Stimulated activated CD4-positive, alpha-beta T cell treated with anti-CD3 and anti-CD28 coated beads, TNF-alpha, amount 100 ng/mL, for 24 hours (primary cell): ENCODE measurements around the gene RAPSN.

ENCODE experiments used
- DNase-seq, 3 experiments: peaks; one replicate each; pipeline ENCODE4 v3.0.0-alpha.2; 2020; ENCODE audit warnings: low read depth in 3 of 3

Gene RAPSN

DNA sequence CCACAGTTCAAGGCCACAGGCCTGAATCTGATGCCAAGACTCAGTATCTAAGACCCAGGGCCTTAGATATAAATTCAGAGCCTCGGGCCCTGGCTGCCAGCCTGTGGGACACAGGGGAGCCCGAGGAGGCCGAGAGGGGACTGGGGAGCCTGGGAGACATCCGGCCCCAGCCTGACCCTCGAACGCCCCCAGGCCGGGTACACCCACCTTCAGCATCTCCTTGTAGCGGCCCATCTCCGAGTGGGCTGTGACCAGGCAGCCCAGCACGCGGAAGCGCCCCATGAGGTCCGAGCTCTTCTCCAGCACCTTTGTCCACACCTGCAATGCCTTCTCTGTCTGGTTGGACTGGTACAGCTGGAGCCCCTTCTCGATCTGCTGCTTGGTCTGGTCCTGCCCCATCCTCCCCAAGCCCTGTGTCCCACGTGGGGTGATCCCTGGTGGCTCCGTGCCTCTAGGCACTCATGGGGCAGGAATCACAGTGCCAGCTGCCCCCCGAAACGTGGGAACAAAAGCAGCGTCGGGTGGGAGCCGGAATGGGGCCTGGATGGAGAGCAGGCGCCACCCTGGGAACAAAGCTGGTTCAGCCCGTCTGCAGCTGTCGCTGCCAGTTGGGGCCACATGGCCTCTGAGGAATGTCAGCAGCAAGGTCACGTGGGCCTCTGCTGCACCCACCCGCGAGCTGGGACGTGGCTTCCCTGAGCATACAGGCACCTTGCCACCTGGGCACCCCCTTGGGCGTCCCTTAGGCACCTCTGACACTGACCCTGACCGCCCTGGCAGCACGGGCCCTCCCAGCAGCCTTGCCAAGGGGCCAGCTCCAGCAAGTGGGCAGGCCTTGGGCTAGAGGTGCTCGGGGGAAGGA lies at the start of gene RAPSN:
Gene RAPSN, minus strand, starts transcription at position 571 of the 862 bp plus-strand sequence. Its CDS starts 172 bp downstream, at position 399.
- no peak for DNase-seq

DNA sequence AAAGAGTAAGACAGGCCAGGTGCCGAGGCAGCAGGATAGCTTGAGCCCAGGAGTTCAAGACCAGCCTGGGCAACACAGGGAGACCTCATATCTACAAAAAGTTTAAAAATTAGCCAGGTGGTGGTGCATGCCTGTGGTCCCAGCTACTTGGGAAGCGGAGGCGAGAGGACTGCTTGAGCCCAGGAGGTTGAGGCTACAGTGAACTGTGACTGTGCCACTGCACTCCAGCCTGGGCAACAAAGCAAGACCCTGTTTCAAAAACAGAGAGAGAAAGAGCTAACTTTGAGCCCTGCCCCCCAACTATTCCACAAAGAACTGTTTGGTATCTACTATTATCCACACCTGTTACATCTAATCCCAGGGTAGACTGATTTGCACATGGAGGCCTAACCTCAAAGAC lies 49.2 kb upstream of the RAPSN start:
- no peak for DNase-seq

DNA sequence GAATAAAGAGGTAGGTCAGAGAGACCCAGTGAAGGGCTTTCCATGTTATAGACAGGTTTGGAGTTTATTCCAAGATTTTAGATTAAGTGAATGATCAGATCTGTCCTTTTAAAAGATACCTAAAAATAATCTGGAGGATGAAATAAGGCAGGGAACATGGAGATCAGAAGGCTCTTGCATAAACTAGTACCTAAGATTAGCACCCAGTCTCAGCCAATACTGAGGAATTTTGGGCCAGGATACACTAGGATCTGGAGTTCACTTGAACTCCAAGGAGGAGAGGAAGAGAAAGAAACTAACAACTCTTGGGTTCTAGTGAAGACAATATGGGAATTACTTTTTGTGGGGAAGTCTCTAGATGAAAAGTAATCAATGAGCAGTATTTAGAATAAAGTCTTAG lies 47.9 kb upstream of the RAPSN start:
- no peak for DNase-seq

DNA sequence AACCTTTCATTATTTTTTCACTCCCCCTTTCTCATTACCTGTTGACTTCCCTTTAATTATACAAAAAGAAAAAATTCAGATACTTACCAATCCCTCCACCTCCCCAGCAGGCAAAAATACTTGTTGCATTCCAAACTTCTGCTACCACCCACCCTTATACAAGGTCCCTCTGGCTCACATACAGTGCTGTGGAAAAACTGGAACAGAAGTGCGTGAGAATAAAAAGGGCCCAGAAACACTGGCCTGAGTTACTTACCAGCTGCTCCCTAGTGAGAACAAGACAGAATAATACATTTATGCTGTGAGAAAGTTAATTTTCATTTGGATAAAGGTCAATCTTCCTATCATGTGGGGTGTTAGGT lies 46.9 kb upstream of the RAPSN start:
- no peak for DNase-seq

DNA sequence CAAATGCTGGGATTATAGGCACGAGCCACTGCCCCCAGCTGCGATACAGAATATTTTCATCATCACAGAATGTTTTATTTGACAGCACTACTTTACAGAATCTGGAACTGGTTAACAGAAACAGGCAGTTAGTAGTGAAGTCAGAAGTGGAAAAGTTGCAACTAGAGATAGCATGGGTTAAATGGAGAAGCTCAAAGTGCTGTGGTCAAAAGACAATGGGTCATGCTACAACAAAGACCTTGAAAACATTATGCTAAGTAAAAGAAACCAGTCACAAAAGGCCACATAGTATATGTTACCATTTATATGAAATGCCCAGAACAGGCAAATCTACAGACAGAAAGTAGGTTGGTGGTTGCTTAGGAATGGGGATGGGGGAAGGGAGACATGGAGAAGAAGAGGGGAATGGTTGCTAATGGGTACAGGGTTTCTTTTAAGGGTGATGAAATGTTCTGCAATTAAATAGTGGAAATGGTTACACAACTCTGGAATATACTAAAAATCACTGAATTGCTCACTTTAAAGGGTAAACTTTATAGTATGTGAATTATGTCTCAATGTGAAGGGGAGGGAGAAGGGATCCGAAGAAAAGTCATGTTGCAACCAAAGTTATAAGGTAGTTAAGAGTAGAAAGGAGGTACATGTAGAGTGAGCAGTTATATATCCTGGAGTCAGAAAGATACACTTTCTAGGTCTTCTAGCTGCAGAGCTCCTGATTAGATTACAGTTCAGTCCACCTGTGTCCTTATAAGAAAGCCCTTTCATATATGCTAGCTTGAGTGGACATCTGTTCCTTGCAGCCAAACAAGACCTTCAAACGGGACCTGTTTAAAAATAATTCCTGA lies 46.3 kb upstream of the RAPSN start:
- DNase-seq = no peak

DNA sequence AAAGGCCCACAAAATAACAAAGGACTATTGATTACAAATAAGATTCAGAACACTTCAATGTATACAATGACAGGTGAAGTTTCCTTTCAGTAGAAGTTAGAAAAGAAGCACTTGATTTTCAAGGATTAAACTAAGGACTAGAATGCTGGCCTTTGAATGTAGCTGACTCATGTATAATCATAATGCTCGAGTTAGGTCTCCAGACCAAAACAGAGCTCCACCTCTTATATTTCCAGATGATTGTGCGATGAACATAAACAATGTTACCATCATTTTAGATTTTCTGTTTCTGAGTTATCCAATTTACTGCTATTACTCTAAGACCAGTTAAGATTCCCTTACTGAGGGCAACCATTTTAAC lies 40.4 kb upstream of the RAPSN start:
- DNase-seq = no peak

DNA sequence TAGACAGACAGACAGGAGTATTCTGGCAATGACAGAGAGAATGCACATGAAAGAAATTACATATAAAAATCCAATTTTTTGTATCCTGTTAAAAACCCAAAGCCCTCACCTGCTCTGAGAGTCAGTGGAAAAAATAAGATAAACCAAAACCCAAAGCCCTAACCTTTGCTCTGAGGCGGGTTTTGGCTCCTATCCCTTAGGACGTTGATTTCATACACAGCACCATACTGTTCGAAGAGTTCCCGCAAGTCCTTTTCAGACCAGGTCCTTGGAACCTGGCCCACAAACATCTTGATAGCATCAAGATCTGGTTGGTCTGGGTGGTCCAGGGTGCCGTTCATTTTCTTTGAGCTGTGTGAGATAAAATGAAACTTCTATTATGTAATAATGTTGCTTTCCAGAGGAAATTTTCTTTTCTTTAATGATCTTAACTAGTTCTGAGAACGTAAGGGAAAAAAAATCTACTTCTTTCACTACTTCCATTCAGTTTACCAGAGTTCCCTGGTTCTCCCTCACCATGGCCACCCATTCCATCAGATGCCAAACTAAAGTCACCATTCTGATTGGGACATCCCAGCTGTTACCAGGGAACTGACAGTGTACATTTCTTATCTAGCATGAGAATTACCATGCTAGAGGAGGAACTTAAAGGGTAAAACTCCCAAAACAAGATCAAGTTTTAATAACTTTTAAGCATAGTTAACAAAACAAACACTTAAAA lies 39.9 kb upstream of the RAPSN start:
- no peak for DNase-seq

DNA sequence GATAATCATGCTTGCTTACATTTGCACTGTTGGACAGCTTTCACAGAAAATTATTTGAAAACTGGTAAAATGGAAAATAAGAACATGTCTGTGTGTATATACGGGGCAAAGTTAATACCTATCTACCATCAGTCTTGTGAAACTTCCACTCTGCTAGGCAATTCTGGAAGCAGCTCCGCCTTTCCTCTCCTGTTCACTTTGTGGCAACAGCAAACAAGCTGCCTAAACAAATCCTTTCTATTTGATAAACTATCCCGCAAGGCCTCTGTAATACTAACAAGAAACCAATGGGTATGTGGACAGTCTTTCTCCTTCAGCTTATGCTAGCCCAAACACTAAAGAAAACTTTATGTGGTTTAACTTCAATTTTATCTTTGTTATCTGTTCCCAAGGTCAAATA lies 39.2 kb upstream of the RAPSN start:
- no peak for DNase-seq

DNA sequence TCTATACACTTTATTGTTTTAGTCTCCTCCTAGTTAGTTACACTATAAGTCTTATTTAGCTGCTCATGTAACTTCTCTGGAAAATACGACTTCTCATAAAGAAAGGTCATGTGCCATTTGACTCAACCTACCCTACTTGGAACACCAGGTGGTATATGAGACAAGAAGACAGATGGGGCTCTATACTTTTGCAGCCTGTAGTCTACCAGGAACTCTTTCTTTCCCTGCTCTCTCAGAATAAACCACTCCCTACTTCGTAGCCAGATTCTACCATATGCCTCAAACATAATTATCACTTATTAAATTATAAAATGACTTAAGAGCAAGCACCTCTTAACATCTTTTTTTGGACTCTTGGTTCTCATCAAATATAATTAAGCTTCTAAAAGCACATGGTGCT lies 38.5 kb upstream of the RAPSN start:
- DNase-seq = no peak

DNA sequence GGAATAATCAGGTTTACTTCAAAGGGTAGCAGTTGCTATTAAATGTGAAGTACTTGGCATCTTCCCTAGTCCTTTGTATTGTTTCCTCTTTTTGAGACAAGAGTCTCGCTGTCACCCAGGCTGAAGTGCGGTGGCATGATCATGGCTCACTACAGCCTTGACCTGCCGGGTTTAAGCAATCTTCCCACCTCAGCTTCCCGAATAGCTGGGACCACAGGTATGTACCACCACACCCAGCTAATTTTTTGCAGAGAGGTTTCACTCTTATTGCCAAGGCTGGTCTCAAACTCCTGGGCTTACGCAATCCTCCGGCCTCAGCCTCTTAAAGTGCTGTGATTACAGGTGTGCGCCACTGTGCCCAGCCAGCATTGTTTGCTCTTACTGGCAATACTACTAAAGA lies 36.2 kb upstream of the RAPSN start:
- no peak for DNase-seq

DNA sequence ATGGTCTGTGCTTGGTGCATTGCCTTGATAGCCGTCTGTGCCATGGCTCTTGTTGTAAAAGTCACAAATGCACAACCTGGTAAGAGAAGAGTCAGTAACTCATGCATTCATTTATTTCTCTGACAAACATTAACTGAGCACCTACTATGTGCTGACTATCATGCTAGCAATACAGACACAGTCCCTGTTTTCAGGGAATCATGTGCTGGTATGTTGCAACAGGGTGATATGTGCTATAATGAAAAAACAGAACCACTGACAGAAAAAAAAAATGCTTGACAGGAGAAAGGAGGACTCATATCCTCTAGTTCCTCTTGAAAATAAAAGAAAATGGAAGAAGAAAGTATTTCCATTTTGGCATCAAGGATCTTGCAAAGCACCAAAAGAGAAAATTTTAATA lies 34.5 kb upstream of the RAPSN start:
- no peak for DNase-seq

DNA sequence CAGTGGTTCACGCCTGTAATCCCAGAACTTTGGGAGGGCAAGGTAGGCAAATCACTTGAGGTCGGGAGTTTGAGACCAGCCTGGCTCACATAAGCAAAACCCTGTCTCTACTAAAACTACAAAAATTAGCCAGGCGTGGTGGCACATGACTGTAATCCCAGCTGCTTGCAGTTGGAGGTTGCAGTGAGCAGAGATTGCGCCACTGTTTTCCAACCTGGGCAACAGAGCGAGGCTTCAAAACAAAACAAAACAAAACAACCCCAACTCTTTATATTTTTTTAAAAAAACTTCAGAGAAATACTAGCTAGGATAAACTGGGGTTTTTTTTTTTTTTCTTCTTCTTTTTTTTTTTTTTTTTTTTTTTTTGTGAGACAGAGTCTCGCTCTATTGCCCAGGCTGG lies 31.8 kb upstream of the RAPSN start:
- DNase-seq = no peak

DNA sequence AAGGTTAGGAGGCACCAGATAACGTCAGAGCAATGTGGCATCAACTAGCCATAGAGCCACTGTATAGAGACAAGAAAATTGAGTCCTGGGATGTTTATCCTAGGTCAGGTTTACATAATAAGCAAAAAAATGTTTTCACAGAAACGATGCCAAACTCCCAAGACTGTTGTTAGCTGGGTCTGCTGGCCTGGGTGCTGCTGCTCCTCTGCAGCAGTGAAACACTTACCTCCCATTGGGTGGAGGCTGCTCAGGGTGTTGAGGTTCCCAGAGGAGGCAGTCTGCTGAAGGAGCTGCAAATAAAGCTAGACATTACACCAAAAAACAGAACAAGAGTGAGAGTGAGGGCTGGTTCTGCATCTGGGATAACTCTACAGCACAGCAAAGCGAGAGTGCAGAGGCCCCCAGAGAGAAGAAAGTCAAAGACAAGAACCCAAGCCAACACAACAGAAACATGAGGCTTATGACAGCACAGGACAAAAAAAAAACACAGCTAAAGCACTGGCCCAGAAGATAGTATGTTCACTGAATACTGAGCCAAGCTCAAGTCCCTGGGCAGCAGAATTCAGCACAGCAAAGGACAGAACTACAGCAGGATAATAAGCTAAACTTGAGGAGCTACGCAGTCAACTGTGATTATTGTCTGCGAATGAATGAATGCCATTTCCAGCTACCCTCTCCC lies 29.9 kb upstream of the RAPSN start:
- DNase-seq = no peak

DNA sequence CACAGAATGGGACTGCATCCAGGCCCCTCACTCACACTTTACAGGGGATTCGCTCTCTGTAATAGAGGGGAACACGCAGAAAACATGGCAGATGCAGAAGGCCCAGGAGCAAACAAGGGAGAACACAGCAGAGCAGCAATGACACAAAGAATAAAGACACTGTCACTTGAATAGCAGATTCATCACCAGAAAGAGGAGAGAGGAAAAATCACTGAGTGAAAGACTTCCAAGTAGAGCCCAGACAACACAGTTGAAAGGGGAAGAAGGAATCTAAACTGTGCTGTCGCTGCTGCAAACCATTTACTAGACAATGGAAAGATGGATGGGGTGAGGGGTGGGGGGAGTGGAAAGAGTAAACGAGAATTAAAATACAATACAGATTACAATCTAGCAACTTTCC lies 28.8 kb upstream of the RAPSN start:
- DNase-seq = no peak

DNA sequence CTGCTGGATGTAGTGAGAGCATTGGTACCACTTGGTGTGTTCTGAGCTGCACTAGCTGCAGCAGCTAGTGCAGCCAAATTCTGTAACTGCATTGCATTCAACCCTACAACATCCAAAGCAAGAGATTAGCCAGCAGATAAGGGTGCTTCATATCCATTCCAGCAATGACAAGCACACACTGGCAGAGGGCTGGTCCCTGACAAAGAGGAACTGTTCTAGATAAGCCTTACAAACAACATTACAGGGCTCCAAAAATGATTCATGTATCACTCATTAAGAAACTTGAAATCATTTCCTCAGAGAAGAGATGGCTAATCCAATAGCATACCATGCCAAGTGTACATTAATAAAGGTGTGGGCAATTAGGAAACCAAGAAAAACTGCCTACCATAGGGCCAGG lies 28.4 kb upstream of the RAPSN start:
- no peak for DNase-seq

DNA sequence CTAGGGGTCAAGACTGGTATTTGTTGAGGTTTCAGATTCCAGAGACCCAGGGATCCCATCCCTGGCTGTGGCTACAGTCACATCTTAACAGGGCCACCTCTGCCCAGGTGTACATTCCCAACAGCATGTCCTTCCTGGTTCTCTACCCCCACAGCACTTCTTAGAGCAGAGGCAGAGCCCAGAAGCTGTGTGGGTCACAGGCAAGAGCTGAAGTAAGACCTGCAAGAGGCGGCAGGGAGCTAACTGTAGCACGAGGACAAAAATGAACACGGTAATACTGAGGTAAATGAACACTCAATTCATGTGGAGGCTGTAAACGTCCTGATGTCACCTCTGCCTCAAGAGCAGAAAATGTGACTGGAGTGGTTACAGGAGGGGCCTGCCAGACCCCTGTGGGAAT lies 21.7 kb upstream of the RAPSN start:
- no peak for DNase-seq

DNA sequence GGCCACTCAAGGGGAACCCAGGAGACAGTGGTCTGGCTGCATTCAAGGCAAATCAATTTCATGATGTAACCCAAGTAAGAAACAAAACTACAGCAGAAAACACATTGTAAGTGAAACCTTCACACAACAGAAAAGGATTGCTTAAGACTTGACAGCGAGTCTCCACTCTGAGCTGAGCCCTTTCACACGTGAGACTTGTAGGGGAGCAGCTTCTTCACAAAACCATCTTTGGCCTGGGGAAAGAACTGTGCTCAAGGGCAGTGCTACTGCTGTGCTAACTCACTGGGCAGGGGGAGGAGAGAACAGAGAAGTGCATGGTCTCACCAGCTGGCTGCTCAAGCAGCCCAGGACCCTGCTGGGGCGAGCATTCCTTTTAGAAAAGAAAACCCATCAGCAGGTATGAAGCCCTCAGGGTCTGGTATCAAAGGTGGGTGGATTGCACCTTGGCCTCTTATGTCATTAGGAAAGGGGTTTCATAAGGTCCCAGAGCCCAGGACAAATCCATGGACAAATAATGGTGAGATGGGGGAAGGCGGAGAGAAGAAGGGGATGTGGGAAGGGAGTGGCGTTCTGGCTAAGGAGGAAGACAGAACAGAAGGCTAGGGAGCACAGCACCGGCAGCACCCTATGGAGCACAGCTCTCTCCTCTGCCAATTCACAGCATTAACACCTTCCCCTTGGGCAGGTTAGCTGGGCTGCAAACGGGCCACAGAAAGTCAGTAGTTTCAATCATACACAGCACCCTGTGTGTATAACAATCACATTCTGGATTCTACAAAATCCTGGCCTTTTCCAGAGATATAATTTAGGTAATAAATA lies 20.6 kb upstream of the RAPSN start:
- DNase-seq = no peak

DNA sequence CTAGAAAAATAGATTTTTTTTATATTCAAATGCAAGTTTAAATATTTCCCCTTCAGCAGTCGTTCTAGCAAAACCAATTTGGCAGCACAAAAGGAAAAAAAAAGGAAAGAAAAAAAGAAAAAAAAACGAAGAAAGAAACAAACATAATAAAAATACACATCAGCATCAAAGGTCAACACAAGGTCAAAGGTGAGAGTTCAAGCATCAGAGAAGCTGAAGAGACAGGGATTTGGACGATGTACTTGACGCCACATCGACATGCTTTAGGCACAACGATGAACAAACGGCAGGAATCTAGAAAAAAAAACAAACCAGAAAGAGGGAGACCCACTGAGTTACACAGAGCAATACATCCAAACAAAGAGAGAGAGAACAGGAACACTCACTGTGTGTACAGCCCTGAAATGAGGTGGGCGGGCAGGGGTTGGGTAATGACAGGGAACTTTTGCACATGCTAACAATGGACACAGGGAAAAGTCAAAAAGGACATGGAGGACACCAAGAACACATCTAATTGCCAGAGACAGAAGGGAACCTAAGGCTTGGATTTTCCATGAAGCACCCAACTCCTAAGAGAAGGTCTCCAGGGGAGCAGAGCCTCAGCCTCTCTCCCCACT lies 19.8 kb upstream of the RAPSN start:
- no peak for DNase-seq

DNA sequence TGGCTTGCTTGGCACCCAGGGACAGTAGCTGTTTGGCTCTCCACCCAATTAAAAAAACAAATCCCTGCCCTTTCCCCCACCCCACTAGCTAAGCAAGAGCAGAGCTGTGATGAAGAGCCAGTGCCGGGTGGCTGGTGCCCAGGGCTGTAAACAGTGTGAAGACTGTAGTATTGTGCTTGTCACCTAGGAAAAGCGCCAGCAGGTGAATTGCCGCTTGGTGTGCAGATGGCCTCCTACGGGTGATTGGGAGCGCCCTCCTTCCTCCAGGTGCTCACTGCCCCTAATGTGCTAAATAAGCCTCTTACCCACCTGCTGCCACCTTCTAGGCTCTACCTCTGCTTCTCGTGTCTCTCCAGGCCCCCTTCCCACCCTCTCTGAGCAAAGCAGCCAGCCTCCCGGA lies 18.4 kb upstream of the RAPSN start:
- no peak for DNase-seq

DNA sequence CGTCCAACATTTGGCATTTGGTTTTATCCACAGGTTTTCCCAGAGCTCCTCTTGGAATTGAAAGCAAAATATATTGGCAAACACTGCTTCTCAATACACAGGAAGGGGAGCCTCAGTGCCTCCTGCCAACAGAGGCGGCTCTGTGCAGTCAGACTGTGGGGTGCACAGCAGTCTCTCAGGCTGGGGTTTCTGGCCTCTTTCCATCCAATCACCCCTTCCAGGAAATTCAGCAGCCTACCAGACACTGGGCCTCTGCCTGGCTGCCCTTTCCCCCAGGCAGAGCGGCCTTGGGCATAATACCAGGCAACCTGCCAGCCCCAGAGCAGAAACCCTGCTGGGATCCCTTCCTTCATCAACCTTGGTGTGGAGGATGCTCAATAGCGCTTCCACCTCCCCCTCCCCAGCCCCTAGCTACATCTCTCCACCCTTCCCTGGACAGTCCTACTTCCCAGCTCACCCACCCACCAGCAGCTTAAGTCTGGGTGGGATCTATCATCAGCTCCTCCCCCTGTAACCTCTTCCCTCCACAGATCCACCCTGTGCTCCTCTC lies 17.8 kb upstream of the RAPSN start:
- DNase-seq = no peak
